Right atrium auricular region (tissue), 2 donors: Measurements from ENCODE around the gene TMEM255B. TPM values are rescaled to one million over a fixed set of nuclear protein-coding genes. Genes with fewer than 3 reads are reported as not detected.

Experiments used
- DNase-seq: peaks from one replicate; pipeline ENCODE4 v3.0.0-alpha.2; 2019; ENCODE audit warnings: low spot score
- H3K27ac ChIP-seq, 2 donors: fragments of 200-600 bp; sonication (generic); 1 replicate in 1 of 2; 2 replicates in 1 of 2; pipeline ENCODE4 v1.5.1; 2016 to 2019
- H3K27me3 ChIP-seq, 2 donors: fragments of 200-600 bp; sonication (generic); one replicate each; pipeline versions ENCODE4 v1.5.1 to v1.6.0; 2017 to 2019
- H3K36me3 ChIP-seq: fragments of 200-600 bp; sonication (generic); one replicate; pipeline ENCODE4 v1.5.1; 2016
- H3K4me1 ChIP-seq, 2 donors: fragments of 200-600 bp; sonication (generic); one replicate each; pipeline versions ENCODE4 v1.5.1 to v1.6.0; 2017 to 2019
- H3K4me3 ChIP-seq, 2 donors: fragments of 200-600 bp; sonication (generic); 1 replicate in 1 of 2; 2 replicates in 1 of 2; pipeline ENCODE4 v1.5.1; 2017 to 2019; ENCODE audit warnings: mild to moderate bottlenecking in 1 of 2, moderate library complexity in 1 of 2
- H3K9me3 ChIP-seq, 2 donors: fragments of 200-600 bp; sonication (generic); one replicate each; pipeline ENCODE4 v1.5.1; 2019
- CTCF ChIP-seq, 2 donors: fragments of 200-600 bp; sonication (generic); IDR thresholded peaks; one replicate each; pipeline ENCODE4 v1.5.1; 2019; ENCODE audit warnings: antibody characterized with exemption in 2 of 2
- total RNA-seq, 2 donors: library from RNA; depleted of rRNA; stranded (reverse); fragments of >200 nt; gene quantifications; one replicate each; pipeline ENCODE4 v1.1.0, GENCODE V29; 2016

TMEM255B gene
- total RNA-seq, 2 donors from 2014 or later, result 5.2 to 6.0 TPM

DNA sequence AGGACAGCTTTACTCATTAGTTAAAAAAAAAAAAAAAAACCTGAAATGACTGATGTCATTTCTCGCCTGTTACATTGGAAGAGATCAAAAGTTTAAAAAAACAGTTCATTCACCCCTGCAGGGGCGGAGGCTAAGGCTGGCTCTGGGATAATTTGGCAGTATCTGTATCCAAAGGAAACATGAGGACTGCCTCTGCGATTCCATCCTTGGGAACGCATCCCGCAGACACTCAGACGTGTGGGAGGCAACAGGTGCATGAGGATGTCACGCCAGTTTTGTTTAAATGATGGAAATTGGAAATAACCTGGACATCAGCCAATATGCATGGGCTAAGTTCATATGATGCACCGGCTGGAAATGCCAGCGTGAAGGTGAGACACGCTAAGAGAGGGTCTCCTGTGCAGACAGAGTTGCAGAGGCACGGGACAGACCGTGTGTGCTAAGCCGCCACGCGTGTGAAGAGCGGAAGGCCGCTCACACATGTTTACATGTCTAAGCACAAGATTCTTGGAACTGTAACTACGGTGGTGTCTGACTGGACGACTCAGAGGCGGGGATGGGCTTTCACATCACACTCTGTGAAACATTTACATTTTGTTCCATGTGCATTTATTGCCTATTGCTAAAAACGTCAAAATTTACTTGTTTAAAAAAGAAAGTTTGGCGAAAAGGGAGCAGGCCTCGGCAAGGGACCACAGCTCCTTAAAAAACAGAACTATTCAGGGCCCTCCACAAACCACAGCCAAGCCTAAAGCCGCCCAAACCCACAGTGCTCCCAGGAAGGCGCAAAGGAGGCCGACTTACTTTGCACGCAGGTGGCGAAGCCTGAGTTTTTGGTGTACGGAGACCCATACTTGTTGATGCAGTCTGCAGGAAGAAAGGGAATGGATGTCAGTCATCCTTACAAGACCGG lies 87.0 kb downstream of the TMEM255B start:
- H3K27me3 ChIP-seq, result no peaks in the 10 kb centered on the region
- H3K36me3 ChIP-seq, result peaks cover 28% of the 10 kb centered on the region
- no peak overlapping the region for H3K4me3 ChIP-seq
- H3K4me1 ChIP-seq, result peaks cover 0 to 69% of the 10 kb centered on the region in 2 donors
- no peaks in the 10 kb centered on the region for H3K9me3 ChIP-seq
- no peak for DNase-seq
- H3K27ac ChIP-seq, result no peak overlapping the region
- TF ChIP-seq CTCF (IDR thresholded peaks at IDR 0.05), result no peak

DNA sequence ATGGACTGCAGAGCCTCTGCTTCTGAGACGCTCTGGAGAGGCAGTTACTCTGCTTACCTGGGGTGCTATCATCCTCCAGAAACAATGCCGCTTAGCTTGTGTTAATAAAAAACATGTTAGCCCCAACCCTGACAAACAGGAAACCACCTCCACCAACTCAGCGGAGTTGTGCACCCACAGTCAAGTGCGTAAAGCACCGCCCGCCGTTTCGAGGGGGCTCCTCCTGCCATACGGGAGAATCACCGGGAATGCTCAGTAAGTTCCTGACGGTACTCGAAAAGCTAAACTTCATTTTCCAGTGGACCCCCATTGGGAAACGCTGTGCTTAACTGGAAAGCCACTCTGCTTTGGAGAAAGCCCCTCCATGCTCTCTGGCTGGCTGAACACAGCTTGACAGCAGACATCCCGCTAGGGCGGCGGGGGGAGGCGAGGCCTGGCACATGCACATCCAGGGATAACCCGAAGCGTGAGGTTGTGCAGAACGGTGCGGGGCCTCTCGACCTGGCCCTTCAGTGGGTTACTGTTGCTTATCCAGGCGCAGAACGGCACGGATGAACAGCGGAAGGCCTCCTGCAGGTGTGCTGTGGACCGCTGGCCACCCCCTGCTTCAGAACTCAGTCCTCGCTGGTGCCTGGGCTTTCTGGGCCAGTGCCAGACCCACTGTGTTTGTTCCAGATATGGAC lies 87.8 kb downstream of the TMEM255B start:
- Histone ChIP-seq H3K27me3 (no peaks in the 10 kb centered on the region), H3K36me3 (peaks cover 28% of the 10 kb centered on the region), H3K4me3 (no peak overlapping the region), H3K4me1 (peaks cover 0 to 64% of the 10 kb centered on the region in 2 donors), H3K27ac (no peak overlapping the region), H3K9me3 (no peaks in the 10 kb centered on the region)
- TF ChIP-seq CTCF (IDR thresholded peaks at IDR 0.05), result no peak
- no peak for DNase-seq

DNA sequence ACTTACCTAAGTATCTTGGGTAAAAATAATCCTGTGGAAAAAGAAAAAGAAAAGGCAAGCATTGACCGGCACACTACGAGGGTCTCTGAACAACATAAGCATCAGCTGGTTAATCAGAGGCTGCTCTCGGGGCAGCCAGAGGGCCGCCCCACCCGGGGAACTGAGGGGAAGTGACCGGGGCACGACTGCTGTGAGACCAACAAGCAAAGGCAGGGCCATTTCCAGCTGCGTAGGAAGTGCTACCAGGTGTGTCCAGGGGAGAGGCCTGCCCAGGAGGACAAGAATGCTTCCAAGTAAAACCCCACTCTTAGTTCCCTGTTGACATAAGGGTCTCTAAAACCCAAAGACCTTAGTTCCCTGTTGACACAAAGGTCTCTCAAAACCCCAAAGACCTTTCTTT lies 89.0 kb downstream of the TMEM255B start:
- no peak for TF ChIP-seq CTCF (IDR thresholded peaks at IDR 0.05)
- Histone ChIP-seq H3K36me3 (peaks cover 28% of the 10 kb centered on the region), H3K9me3 (no peaks in the 10 kb centered on the region), H3K4me1 (peaks cover 0 to 65% of the 10 kb centered on the region in 2 donors), H3K4me3 (no peak overlapping the region), H3K27me3 (no peaks in the 10 kb centered on the region), H3K27ac (peak overlapping the region in 1 of 2 donors; percentile 43)
- DNase-seq, result peak; percentile 40

DNA sequence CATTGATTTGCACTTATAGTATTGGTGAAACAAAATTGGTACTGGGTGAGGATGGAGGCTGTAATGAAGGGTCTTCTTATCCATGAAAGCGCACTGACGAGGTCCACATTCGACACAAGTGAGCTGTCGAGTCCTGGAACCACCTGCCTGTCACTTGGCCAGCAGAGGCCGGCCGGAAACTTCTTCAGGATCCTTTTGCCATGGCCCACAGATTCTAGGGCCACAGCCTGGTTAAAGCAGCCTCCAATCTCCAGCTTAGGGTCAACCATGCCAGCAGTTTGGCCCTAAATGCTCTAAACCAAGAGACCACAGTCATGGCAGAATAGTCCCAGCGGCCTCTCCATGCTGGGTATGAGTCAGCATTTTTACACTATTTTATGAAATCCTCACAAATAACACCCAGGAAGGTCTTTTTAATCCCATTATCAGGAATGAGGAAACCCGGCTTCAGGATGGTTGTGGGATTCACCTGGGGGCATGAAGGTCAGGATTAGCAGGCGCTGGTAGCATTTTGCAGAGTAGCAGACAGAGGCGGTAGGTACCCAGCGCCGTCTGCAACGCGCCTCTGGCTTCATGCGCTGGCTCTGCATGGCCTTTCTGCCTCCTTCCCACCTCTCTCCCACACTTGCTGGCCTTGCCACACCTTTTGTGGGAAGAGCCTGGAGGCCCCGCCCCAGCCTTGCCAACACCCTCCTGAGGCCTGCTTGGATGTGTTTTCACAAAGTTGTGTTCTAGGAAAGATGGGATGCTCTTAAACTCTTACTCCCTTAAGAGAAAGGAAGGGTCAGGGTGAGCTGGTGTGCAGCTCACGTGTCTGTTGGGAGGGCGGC lies 89.6 kb downstream of the TMEM255B start:
- H3K27me3 ChIP-seq, result no peaks in the 10 kb centered on the region
- peak overlapping the region in 1 of 2 donors; percentile 43 for H3K27ac ChIP-seq

More for the DNA sequence above, 89.6 kb downstream of the TMEM255B start:
- peak; percentile 42 for DNase-seq
- Histone ChIP-seq H3K4me3 (no peak overlapping the region), H3K9me3 (no peaks in the 10 kb centered on the region), H3K36me3 (peaks cover 28% of the 10 kb centered on the region), H3K4me1 (peaks cover 0 to 65% of the 10 kb centered on the region in 2 donors)
- no peak for TF ChIP-seq CTCF (IDR thresholded peaks at IDR 0.05)
